Fibroblast of the aortic adventitia (primary cell): Measurements from ENCODE around the gene ICOS. TPM values are rescaled to one million over a fixed set of nuclear protein-coding genes. Genes with fewer than 3 reads are reported as not detected.

Experiments used
- DNase-seq: peaks from one replicate; pipeline ENCODE4 v3.0.0-alpha.2; 2010; ENCODE audit warnings: low read depth
- H3K4me3 ChIP-seq: 2 replicates; pipeline ENCODE4 v1.5.1; 2011; ENCODE audit warnings: low read depth, mild to moderate bottlenecking, control low read depth, low read length, moderate library complexity
- total RNA-seq: library from RNA; depleted of rRNA; stranded (reverse); fragments of >200 nt; gene quantifications from 2 replicates; pipeline ENCODE4 v1.2.3, GENCODE V29; 2012; ENCODE audit warnings: low replicate concordance
- TF ChIP-seq, protein P1 (sequence below): IDR thresholded peaks from 2 replicates; pipeline ENCODE4 v1.5.1; 2011; ENCODE audit warnings: mild to moderate bottlenecking, low read length, control low read depth, inconsistent platforms; ENCODE audit not compliant: insufficient read depth

ICOS gene
- total RNA-seq, 1 donor: not detected

DNA sequence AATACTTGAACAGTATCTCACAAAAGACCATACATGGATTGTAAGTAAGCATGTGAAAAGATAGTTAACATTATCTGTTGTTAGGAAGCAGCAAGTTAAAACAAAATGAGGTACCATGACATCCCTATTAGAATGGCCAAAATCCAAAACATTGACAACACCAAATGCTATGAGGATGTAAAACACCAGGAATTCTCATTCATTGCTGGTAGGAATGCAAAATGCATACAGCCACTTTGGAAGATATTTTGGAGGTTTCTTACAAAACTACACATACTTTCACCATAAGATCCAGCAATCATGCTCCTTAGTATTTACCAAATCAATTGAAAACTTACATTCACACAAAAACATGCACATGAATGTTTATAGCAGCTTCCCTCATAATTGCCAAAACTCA lies 30.9 kb upstream of the ICOS start:
- TF ChIP-seq, protein P1, sequence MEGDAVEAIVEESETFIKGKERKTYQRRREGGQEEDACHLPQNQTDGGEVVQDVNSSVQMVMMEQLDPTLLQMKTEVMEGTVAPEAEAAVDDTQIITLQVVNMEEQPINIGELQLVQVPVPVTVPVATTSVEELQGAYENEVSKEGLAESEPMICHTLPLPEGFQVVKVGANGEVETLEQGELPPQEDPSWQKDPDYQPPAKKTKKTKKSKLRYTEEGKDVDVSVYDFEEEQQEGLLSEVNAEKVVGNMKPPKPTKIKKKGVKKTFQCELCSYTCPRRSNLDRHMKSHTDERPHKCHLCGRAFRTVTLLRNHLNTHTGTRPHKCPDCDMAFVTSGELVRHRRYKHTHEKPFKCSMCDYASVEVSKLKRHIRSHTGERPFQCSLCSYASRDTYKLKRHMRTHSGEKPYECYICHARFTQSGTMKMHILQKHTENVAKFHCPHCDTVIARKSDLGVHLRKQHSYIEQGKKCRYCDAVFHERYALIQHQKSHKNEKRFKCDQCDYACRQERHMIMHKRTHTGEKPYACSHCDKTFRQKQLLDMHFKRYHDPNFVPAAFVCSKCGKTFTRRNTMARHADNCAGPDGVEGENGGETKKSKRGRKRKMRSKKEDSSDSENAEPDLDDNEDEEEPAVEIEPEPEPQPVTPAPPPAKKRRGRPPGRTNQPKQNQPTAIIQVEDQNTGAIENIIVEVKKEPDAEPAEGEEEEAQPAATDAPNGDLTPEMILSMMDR: peak; percentile 5
- H3K4me3 ChIP-seq: no peak overlapping the region
- DNase-seq: peak; percentile 7

- no peak for DNase-seq
- no peak overlapping the region for H3K4me3 ChIP-seq
- TF ChIP-seq, protein P1: no peak
Observed at GRCh38 chr2:203908066-203908796, 28.3 kb upstream of the ICOS start.

DNA sequence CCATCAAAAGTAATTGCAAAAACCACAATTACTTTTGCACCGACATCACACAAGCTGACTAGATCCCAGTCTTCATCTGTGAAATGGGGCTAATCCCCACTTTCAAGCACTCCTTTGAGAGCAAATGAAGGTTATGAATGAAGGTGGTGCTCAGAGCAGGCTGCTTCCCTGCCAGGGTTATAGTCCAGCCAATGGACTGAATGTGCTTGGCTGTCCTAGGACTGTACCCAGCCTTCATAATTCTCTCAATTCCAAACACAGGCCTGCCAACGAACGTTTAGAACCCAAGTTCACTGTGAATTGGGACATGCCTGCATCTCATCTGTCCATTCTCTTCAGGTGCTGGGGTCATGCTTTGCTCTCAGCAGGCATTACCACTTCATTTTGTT lies 27.8 kb upstream of the ICOS start:
- TF ChIP-seq, protein P1: no peak
- no peak overlapping the region for H3K4me3 ChIP-seq
- DNase-seq: no peak

DNA sequence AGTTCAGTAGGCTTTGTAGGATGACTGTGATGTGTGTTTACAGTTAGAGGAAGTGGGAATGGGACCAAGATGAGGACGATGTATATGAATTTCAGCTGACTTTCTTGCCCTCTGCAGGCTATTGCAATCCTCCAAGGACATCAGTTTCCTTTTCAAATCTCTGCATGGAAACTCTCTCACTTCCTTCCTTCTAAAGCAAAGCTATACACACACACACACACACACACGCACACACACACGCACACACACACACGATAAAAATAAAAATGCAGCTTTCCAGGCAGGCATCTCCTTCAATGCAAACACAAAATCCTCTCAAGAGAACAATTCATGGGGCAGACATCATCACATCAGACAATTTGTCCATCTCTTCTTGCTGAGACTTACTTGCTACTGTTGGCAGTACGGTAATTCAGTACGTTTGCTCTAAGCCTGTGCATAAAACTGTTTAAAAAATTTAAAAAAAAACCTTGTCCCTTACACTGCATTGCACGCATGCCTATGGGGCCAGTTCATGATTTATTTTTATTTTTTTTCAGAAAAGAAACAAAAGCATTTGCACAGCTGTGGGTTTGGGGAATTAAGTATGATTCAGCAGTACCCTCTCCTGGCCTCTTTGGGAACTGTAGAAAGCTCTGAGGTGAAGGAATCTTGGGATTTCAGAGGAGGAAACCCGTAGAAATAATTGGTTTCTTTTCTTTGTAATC lies 27.1 kb upstream of the ICOS start:
- peak overlapping the region; percentile 44 for H3K4me3 ChIP-seq
- peak; percentile 84 for DNase-seq
- TF ChIP-seq, protein P1: peak; percentile 89

DNA sequence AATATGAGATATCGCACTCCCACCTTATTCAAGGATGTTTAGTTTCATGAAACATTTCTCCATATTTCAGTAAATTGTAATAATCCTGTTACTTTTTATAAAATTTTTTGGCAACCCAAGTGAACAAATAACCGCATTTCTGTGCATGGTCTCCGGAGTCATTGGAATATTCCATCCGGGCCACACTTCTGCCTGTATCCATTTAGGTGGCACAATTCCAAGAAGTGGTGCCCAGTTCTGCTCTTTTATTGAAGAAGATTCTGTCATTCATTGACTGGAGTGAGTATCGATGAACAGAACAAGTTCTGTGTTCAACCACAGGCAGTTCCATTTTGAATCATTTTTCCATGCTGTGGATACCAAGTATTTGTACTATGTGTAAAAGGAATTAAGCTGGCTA lies 26.6 kb upstream of the ICOS start:
- DNase-seq: no peak
- no peak overlapping the region for H3K4me3 ChIP-seq

DNA sequence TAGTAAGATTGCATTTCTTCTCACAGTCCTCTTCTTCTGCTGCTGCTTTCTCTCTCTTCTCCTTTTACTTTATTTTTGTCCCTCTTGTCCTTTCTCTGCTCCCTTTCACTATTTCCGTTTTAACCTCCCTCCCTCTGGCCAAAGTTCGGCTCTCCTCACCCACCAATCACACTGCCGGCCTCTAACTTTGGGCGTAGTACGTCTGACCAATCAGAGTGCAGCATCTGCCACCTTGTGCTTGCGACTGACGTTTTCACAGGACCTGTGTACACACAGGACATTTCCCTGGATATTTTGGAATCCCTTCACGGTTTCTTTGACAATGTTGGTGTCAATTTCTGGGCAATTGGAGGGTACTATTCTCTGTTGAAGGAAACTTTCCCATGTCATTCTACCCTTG lies 22.6 kb upstream of the ICOS start:
- TF ChIP-seq, protein P1: no peak
- no peak for DNase-seq
- no peak overlapping the region for H3K4me3 ChIP-seq

More for the DNA sequence above, 26.6 kb upstream of the ICOS start:
- TF ChIP-seq, protein P1: no peak
